Neural crest cell (in vitro differentiated cells): ENCODE data around the gene DTNB. TPM values are rescaled to one million over a fixed set of nuclear protein-coding genes. Genes with fewer than 3 reads are reported as not detected.

Source experiments
- DNase-seq: peaks from one replicate; pipeline ENCODE4 v3.0.0; 2021; ENCODE audit warnings: low read depth, mixed read lengths, low spot score
- H3K27ac Mint-ChIP-seq: one replicate; pipeline ENCODE4 v1.8.0; 2021; ENCODE audit warnings: mild to moderate bottlenecking, mixed read lengths; ENCODE audit not compliant: unreplicated experiment
- H3K27me3 Mint-ChIP-seq: 2 replicates; pipeline ENCODE4 v1.8.0; 2021; ENCODE audit warnings: low read depth, mild to moderate bottlenecking, mixed read lengths
- H3K36me3 Mint-ChIP-seq: 2 replicates; pipeline ENCODE4 v1.8.0; 2021; ENCODE audit warnings: low read depth, mild to moderate bottlenecking, mixed read lengths
- H3K4me1 Mint-ChIP-seq: 2 replicates; pipeline ENCODE4 v1.8.0; 2021; ENCODE audit warnings: mixed read lengths
- H3K4me3 Mint-ChIP-seq: one replicate; pipeline ENCODE4 v1.8.0; 2021; ENCODE audit warnings: mild to moderate bottlenecking, mixed read lengths
- H3K9me3 Mint-ChIP-seq: 2 replicates; pipeline ENCODE4 v1.8.0; 2021; ENCODE audit warnings: mixed read lengths
- total RNA-seq: library from RNA; stranded (reverse); gene quantifications from 2 replicates; pipeline ENCODE4 v1.2.1, GENCODE V29; 2021
- TF ChIP-seq, protein P1 (sequence below): fragments of 200-600 bp; sonication (generic); conservative IDR thresholded peaks from 2 replicates; pipeline ENCODE4 v1.5.0; 2021; ENCODE audit warnings: antibody characterized with exemption, mild to moderate bottlenecking

DTNB gene
- total RNA-seq, 1 donor from 2014 or later = 29.5 TPM

DNA sequence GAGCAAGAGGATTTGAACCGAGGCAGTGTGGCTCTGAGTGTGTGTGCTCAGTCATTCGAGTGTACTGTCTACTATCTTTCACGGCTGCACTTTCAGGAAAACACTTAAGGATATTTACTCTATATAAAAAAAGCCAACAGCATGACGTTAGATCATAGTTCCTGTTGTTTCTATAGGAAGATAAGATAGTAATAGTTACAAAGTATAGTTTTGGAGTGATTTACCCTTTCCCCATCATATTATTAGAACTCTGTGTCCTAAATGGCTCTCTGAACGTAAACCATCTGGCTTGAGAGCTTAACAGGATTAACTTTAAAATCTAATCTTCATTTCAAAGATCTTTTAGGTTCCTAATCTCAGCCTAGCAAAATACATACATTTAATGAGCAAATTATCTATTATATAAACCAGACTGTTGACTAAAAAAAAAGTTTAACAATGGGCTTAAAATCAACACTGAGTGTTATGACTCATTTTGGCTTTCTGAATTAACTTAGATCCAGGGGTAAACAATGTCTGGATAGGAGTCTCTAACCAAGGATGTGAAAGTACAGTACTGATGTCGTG, 181.3 kb downstream of the DTNB start:
- Mint-ChIP-seq H3K9me3 (no peaks in the 10 kb centered on the region), H3K4me3 (no peak overlapping the region), H3K27me3 (no peaks in the 10 kb centered on the region), H3K4me1 (no peaks in the 10 kb centered on the region), H3K27ac (no peak overlapping the region), H3K36me3 (peaks cover 3% of the 10 kb centered on the region)
- DNase-seq = no peak
- TF ChIP-seq, protein P1, sequence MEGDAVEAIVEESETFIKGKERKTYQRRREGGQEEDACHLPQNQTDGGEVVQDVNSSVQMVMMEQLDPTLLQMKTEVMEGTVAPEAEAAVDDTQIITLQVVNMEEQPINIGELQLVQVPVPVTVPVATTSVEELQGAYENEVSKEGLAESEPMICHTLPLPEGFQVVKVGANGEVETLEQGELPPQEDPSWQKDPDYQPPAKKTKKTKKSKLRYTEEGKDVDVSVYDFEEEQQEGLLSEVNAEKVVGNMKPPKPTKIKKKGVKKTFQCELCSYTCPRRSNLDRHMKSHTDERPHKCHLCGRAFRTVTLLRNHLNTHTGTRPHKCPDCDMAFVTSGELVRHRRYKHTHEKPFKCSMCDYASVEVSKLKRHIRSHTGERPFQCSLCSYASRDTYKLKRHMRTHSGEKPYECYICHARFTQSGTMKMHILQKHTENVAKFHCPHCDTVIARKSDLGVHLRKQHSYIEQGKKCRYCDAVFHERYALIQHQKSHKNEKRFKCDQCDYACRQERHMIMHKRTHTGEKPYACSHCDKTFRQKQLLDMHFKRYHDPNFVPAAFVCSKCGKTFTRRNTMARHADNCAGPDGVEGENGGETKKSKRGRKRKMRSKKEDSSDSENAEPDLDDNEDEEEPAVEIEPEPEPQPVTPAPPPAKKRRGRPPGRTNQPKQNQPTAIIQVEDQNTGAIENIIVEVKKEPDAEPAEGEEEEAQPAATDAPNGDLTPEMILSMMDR = no peak

DNA sequence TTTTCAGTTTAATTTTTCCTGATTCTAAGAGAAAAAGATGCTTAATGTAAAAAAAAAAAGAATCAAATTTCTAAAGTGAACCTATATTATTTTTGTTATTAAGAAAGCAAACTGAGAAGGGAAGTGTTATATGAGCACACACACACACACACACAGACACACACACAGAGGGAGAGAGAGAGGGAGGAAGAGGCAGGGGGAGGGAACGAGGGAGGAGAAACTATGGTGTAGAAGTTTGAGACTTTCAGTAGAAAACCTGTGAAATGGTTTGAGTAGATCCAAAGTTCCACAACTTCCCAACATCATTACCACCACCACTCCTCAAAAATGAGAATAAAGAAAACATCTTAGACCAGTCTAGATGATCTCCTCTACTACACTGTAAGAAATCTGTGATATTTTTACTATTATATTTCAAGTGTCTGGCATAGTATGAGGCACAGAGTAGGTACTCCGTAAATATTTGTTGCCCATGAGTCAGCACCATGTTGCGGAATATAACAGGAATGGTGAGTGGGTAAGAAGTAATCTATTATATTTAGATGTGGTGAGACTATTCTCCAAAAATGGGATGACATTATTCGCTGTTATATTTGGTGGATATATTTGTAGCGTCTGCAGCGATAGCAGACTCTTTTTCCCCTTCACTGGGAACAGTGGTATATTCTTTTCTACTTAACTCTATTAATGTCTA, 182.2 kb downstream of the DTNB start:
- Mint-ChIP-seq H3K27ac (no peak overlapping the region), H3K27me3 (no peaks in the 10 kb centered on the region), H3K36me3 (peaks cover 3% of the 10 kb centered on the region), H3K4me3 (no peak overlapping the region), H3K4me1 (no peaks in the 10 kb centered on the region), H3K9me3 (no peaks in the 10 kb centered on the region)
- no peak for DNase-seq
- TF ChIP-seq, protein P1 = no peak

DNA sequence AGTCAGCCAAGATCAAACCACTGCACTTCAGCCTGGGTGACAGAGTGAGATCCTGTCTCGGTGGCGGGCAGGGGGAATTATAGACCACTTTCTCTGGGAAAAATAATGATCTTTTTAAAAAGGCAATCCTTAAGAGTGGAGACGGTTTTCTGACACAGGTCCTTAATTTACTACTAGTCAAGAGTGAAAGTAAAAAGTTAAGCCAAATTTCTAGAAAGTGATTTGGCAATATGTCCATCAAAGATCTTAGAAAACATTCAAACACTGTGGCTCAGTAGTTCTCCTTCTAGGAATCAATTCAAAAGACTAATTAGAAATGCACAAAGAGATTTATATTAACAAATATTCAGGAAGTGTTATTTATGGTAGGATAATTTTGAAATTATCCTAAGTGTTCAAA, 183.2 kb downstream of the DTNB start:
- Mint-ChIP-seq H3K36me3 (peaks cover 3% of the 10 kb centered on the region), H3K4me3 (no peak overlapping the region), H3K27me3 (no peaks in the 10 kb centered on the region), H3K9me3 (no peaks in the 10 kb centered on the region), H3K27ac (no peak overlapping the region), H3K4me1 (no peaks in the 10 kb centered on the region)
- no peak for DNase-seq
- TF ChIP-seq, protein P1 = no peak

DNA sequence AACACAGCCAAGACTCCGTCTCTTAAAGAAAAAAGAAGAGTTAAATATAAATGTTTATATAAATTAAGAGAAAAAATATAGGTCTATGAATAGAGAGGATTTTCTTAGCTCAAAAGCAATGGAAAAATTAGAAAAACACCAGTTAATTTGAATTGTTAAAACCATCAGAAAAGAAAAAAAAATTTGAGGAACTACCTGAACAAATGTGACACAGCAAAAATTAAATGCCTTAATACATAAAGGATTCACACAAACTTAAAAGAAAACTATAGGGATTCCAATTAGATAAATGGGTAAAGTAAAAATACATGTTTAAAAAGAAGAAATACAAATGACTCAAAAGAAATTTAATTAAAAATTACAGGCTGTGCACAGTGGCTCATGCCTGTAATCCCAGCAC, 183.7 kb downstream of the DTNB start:
- Mint-ChIP-seq H3K9me3 (no peaks in the 10 kb centered on the region), H3K4me3 (no peak overlapping the region), H3K36me3 (peaks cover 3% of the 10 kb centered on the region), H3K27me3 (no peaks in the 10 kb centered on the region), H3K27ac (no peak overlapping the region), H3K4me1 (no peaks in the 10 kb centered on the region)
- no peak for DNase-seq
- TF ChIP-seq, protein P1 = no peak

DNA sequence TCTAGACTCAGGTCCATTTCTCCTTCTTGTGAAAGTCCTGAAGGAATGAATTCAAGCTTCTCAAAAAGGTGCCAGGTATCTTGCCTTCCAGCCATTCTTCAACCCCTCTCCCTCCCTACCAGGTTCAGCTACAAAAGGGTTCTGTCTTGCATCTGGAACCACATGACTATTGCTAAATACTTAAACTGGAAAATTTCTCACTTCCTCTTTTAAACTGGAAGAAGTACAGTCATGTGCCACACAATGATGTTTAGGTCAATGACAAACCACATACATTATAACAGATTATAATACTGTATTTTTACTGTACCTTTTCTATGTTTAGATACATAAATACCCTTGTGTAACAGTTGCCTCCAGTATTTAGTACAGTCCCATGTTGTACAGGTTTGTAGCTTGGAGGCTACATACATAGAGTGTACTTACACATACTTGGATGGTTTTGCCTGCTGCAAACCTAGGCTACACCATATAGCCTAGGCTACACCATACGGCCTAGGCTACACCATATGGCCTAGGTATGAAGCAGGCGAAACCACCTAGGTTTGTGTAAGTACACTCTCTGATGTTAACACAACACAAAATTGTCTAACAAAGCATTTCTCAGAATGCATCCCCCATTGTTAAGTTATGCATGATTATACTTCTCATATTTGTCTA, 189.6 kb downstream of the DTNB start:
- H3K27me3 Mint-ChIP-seq = no peaks in the 10 kb centered on the region
- peaks cover 11% of the 10 kb centered on the region for H3K4me1 Mint-ChIP-seq
- no peaks in the 10 kb centered on the region for H3K9me3 Mint-ChIP-seq
- H3K36me3 Mint-ChIP-seq = peaks cover 6% of the 10 kb centered on the region
- no peak for DNase-seq
- no peak overlapping the region for H3K4me3 Mint-ChIP-seq
- TF ChIP-seq, protein P1 = no peak
- no peak overlapping the region for H3K27ac Mint-ChIP-seq
